ENCODE measurements around the gene SYT1. TPM values are rescaled to one million over a fixed set of nuclear protein-coding genes. Genes with fewer than 3 reads are reported as not detected.

The SYT1 gene
- total and polyA plus RNA-seq, 9 donors = 0.45 to 18.3 (median 9.7) TPM

GRCh38 chr12:79236920-79237319 lies 372.3 kb downstream of the SYT1 start:
- no peaks in the 10 kb centered on the region for H3K9me3 ChIP-seq

GRCh38 chr12:79238246-79238645 lies 373.7 kb downstream of the SYT1 start:
- intact Hi-C loops (cut with DNase I) = no loop called here
- 94 to 96% (median 94%) methylated on average over 3 of the region's 3 CpGs for WGBS, 3 donors
- Histone ChIP-seq H3K4me1 (ENCODE audit: insufficient read depth) (no peaks in the 10 kb centered on the region), H3K9me3 (no peaks in the 10 kb centered on the region), H3K4me3 (no peak overlapping the region), H3K36me3 (no peaks in the 10 kb centered on the region), H3K27me3 (no peaks in the 10 kb centered on the region), H3K27ac (no peak overlapping the region)
- DNase-seq = no peak
- TF ChIP-seq EP300 (IDR thresholded peaks at IDR 0.05) = no peak
- no peak for TF ChIP-seq POLR2A (IDR thresholded peaks at IDR 0.05)
- TF ChIP-seq CTCF (IDR thresholded peaks at IDR 0.05) = no peak

More at GRCh38 chr12:79236920-79237319, 372.3 kb downstream of the SYT1 start:
- no peak for TF ChIP-seq EP300 (IDR thresholded peaks at IDR 0.05)
- no peak for TF ChIP-seq CTCF (IDR thresholded peaks at IDR 0.05)
- no peak for TF ChIP-seq POLR2A (IDR thresholded peaks at IDR 0.05)
- no peaks in the 10 kb centered on the region for H3K4me1 ChIP-seq (ENCODE audit: insufficient read depth)
- no peak overlapping the region for H3K4me3 ChIP-seq
- no peaks in the 10 kb centered on the region for H3K36me3 ChIP-seq
- no peak for DNase-seq
- H3K27ac ChIP-seq = no peak overlapping the region
- WGBS, 3 donors = 95 to 97% (median 97%) methylated on average over 4 of the region's 4 CpGs
- intact Hi-C loops (cut with DNase I) = no loop called here
- H3K27me3 ChIP-seq = no peaks in the 10 kb centered on the region

- DNase-seq = no peak
- 90 to 96% (median 93%) methylated on average over 2 of the region's 2 CpGs for WGBS, 3 donors
- no peaks in the 10 kb centered on the region for H3K4me1 ChIP-seq (ENCODE audit: insufficient read depth)
- no peaks in the 10 kb centered on the region for H3K27me3 ChIP-seq
- no peaks in the 10 kb centered on the region for H3K36me3 ChIP-seq
- no peak overlapping the region for H3K4me3 ChIP-seq
- TF ChIP-seq CTCF (IDR thresholded peaks at IDR 0.05) (no peak), EP300 (IDR thresholded peaks at IDR 0.05) (no peak), POLR2A (IDR thresholded peaks at IDR 0.05) (no peak)
- intact Hi-C loops (cut with DNase I) = no loop called here
- no peak overlapping the region for H3K27ac ChIP-seq
- no peaks in the 10 kb centered on the region for H3K9me3 ChIP-seq
Measured at GRCh38 chr12:79247494-79247893, 382.9 kb downstream of the SYT1 start.

- Histone ChIP-seq H3K4me1 (ENCODE audit: insufficient read depth) (no peaks in the 10 kb centered on the region), H3K27me3 (no peaks in the 10 kb centered on the region), H3K4me3 (no peak overlapping the region), H3K36me3 (no peaks in the 10 kb centered on the region), H3K27ac (no peak overlapping the region), H3K9me3 (no peaks in the 10 kb centered on the region)
- 75 to 89% (median 75%) methylated on average over 4 of the region's 4 CpGs for WGBS, 3 donors
- no peak for DNase-seq
- intact Hi-C loops (cut with DNase I) = no loop called here
- TF ChIP-seq CTCF (IDR thresholded peaks at IDR 0.05) (no peak), POLR2A (IDR thresholded peaks at IDR 0.05) (no peak), EP300 (IDR thresholded peaks at IDR 0.05) (no peak)
Measured at GRCh38 chr12:79250186-79250585, 385.6 kb downstream of the SYT1 start.
